ENCODE data around the gene KIAA0825. TPM values are rescaled to one million over a fixed set of nuclear protein-coding genes. Genes with fewer than 3 reads are reported as not detected.

KIAA0825 gene
- total RNA-seq, 2 experiments from 2014 or later = 0.19 to 0.32 TPM

DNA sequence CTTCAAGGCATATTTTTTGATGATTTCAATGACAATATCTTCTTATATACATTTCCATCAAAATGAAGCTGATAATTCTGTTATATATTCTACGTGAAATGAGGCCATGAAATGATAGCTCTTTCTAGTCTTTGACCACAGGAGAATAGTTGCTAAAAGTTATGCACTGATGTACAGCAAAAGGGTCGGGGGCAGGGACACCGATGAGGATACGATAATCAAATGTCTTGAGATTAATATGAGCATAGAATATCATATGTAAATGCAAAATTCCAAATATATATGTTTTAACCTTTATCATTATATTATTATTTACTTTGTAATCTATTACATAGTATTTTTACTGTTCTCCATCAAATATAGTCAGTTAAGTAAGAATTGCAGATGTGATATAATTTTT, 264.8 kb downstream of the KIAA0825 start:
- H3K4me2 ChIP-seq (ENCODE audit: low read length) = no peak overlapping the region
- no peaks in the 10 kb centered on the region for H3K36me3 ChIP-seq (ENCODE audit: insufficient read depth, low read length)
- H4K20me1 ChIP-seq (ENCODE audit: insufficient read depth, low read length) = no peaks in the 10 kb centered on the region
- H3K4me1 ChIP-seq (ENCODE audit: insufficient read depth, low read length, poor library complexity, severe bottlenecking) = no peaks in the 10 kb centered on the region
- H3K9me3 ChIP-seq (ENCODE audit: low read length) = no peaks in the 10 kb centered on the region
- no peak overlapping the region for H3K27ac ChIP-seq (ENCODE audit: low read depth, low read length, poor library complexity, severe bottlenecking)
- H3K79me2 ChIP-seq (ENCODE audit: insufficient read depth, low read depth, low read length) = no peaks in the 10 kb centered on the region
- ChIA-PET POLR2A (no interaction called here), CTCF (ENCODE audit: unreplicated experiment) (no interaction called here)
- no peak overlapping the region for H3K4me3 ChIP-seq (ENCODE audit: low read depth, low read length, poor library complexity, severe bottlenecking)
- intact Hi-C loops (cut with micrococcal nuclease; ENCODE audit: unreplicated experiment) = no loop called here
- BruUV-seq (replicated peaks) = no TSS peak
- no peak overlapping the region for H2AFZ ChIP-seq (ENCODE audit: low read length)
- no peak for DNase-seq (ENCODE audit: low spot score)
- TF ChIP-seq, protein P1, sequence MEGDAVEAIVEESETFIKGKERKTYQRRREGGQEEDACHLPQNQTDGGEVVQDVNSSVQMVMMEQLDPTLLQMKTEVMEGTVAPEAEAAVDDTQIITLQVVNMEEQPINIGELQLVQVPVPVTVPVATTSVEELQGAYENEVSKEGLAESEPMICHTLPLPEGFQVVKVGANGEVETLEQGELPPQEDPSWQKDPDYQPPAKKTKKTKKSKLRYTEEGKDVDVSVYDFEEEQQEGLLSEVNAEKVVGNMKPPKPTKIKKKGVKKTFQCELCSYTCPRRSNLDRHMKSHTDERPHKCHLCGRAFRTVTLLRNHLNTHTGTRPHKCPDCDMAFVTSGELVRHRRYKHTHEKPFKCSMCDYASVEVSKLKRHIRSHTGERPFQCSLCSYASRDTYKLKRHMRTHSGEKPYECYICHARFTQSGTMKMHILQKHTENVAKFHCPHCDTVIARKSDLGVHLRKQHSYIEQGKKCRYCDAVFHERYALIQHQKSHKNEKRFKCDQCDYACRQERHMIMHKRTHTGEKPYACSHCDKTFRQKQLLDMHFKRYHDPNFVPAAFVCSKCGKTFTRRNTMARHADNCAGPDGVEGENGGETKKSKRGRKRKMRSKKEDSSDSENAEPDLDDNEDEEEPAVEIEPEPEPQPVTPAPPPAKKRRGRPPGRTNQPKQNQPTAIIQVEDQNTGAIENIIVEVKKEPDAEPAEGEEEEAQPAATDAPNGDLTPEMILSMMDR (conservative IDR thresholded peaks at IDR 0.05; ENCODE audit: low read length) = no peak
- TF ChIP-seq EZH2phosphoT487 (IDR thresholded peaks at IDR 0.05; ENCODE audit: borderline replicate concordance, low read depth, low read length) = no peak
- H3K9me2 ChIP-seq (ENCODE audit: insufficient read depth, low read length) = no peaks in the 10 kb centered on the region

DNA sequence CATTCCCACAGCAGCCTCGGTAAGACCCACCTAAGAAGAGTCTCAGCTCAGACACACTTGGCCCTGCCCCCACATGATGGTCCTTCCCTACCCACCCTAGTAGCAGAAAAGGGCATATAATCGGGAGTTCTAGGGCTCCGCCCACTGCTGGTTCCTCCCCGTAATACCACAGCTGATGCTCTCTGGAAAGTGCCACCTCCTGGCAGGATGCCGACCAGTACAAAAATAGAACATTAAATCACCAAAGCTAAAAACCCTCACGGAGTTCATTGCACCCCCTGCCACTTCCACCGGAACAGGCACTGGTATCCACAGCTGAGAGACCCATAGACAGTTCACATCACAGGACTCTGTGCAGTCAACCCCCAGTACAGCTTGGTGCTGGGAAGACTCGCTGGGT, 271.3 kb downstream of the KIAA0825 start:
- H3K27ac ChIP-seq (ENCODE audit: low read depth, low read length, poor library complexity, severe bottlenecking) = no peak overlapping the region
- TF ChIP-seq, protein P1 (conservative IDR thresholded peaks at IDR 0.05; ENCODE audit: low read length) = no peak
- no peak for TF ChIP-seq EZH2phosphoT487 (IDR thresholded peaks at IDR 0.05; ENCODE audit: borderline replicate concordance, low read depth, low read length)
- BruUV-seq (replicated peaks) = no TSS peak
- H3K9me3 ChIP-seq (ENCODE audit: low read length) = no peaks in the 10 kb centered on the region
- H3K4me2 ChIP-seq (ENCODE audit: low read length) = no peak overlapping the region
- no peaks in the 10 kb centered on the region for H3K79me2 ChIP-seq (ENCODE audit: insufficient read depth, low read depth, low read length)
- ChIA-PET CTCF (ENCODE audit: unreplicated experiment) (no interaction called here), POLR2A (interaction anchor here (0.5 kb wide), 1 partner anchor 426 kb away, joined by 3 read pairs; no protein-coding TSS in a partner anchor)
- intact Hi-C loops (cut with micrococcal nuclease; ENCODE audit: unreplicated experiment) = no loop called here
- no peaks in the 10 kb centered on the region for H3K4me1 ChIP-seq (ENCODE audit: insufficient read depth, low read length, poor library complexity, severe bottlenecking)
- H4K20me1 ChIP-seq (ENCODE audit: insufficient read depth, low read length) = no peaks in the 10 kb centered on the region
- H3K9me2 ChIP-seq (ENCODE audit: insufficient read depth, low read length) = no peaks in the 10 kb centered on the region
- no peak overlapping the region for H3K4me3 ChIP-seq (ENCODE audit: low read depth, low read length, poor library complexity, severe bottlenecking)
- no peak overlapping the region for H2AFZ ChIP-seq (ENCODE audit: low read length)
- H3K36me3 ChIP-seq (ENCODE audit: insufficient read depth, low read length) = no peaks in the 10 kb centered on the region
- no peak for DNase-seq (ENCODE audit: low spot score)

DNA sequence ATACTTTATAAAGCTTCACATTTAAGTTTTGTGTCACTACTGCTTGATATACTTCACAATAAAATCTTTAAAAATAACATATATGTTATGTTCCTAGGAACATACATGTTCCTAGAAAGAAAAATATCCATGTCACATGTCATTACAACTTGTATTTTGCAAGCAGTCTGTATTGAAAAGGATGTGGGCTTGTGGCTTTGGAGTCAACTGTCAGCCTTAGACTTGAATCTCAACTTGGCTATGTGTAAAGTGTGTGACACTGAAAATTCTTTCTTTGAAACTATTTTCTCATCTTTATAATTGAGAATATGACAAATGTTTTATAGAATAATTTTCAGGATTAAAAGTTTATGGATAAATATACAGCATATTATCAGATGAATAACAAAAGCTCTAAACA, 273.1 kb downstream of the KIAA0825 start:
- no peaks in the 10 kb centered on the region for H3K4me1 ChIP-seq (ENCODE audit: insufficient read depth, low read length, poor library complexity, severe bottlenecking)

More for the DNA sequence above, 273.1 kb downstream of the KIAA0825 start:
- no peaks in the 10 kb centered on the region for H4K20me1 ChIP-seq (ENCODE audit: insufficient read depth, low read length)
- intact Hi-C loops (cut with micrococcal nuclease; ENCODE audit: unreplicated experiment) = no loop called here
- no TSS peak for BruUV-seq (replicated peaks)
- no peak overlapping the region for H3K27ac ChIP-seq (ENCODE audit: low read depth, low read length, poor library complexity, severe bottlenecking)
- no peaks in the 10 kb centered on the region for H3K9me2 ChIP-seq (ENCODE audit: insufficient read depth, low read length)
- no peak overlapping the region for H2AFZ ChIP-seq (ENCODE audit: low read length)
- POLR2A ChIA-PET = interaction anchor here (0.6 kb wide), 1 partner anchor 271 kb away, joined by 3 read pairs; no protein-coding TSS in a partner anchor
- H3K4me2 ChIP-seq (ENCODE audit: low read length) = no peak overlapping the region
- TF ChIP-seq, protein P1 (conservative IDR thresholded peaks at IDR 0.05; ENCODE audit: low read length) = no peak
- no peak for TF ChIP-seq EZH2phosphoT487 (IDR thresholded peaks at IDR 0.05; ENCODE audit: borderline replicate concordance, low read depth, low read length)
- no peak for DNase-seq (ENCODE audit: low spot score)
- no peaks in the 10 kb centered on the region for H3K36me3 ChIP-seq (ENCODE audit: insufficient read depth, low read length)
- H3K4me3 ChIP-seq (ENCODE audit: low read depth, low read length, poor library complexity, severe bottlenecking) = no peak overlapping the region
- H3K9me3 ChIP-seq (ENCODE audit: low read length) = no peaks in the 10 kb centered on the region
- CTCF ChIA-PET (ENCODE audit: unreplicated experiment) = no interaction called here
- no peaks in the 10 kb centered on the region for H3K79me2 ChIP-seq (ENCODE audit: insufficient read depth, low read depth, low read length)
